Measurements from ENCODE around the gene FNDC1.

The FNDC1 gene

GRCh38 chr6:159312206-159312605 lies 143.0 kb downstream of the FNDC1 start:
- no peak for TF ChIP-seq CTCF (IDR thresholded peaks at IDR 0.05)

GRCh38 chr6:159313018-159313417 lies 143.8 kb downstream of the FNDC1 start:
- TF ChIP-seq CTCF (IDR thresholded peaks at IDR 0.05) = no peak

- TF ChIP-seq CTCF (IDR thresholded peaks at IDR 0.05) = no peak
Measured at GRCh38 chr6:159315562-159315961, 146.4 kb downstream of the FNDC1 start.

- TF ChIP-seq CTCF (IDR thresholded peaks at IDR 0.05) = no peak
Measured at GRCh38 chr6:159317430-159317829, 148.2 kb downstream of the FNDC1 start.

DNA sequence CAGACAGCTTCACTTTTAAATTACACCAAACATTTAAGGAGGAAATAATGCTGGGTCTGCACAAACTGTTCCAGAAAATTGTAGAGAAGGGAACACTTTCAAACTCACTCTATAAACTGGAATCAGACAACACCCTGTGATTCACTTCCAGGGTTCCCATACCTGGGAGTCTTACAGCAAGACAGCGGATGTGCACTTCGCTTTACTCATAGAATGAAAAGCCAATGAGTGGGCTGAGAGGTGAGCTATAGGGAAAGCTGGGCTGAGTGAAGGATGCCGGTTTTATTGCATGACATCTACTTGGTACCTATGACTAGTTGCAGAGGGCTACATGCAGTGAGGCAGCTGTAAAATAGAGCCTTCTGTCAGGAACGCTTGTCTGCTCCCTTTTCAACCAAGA lies 152.1 kb downstream of the FNDC1 start:
- TF ChIP-seq CTCF (IDR thresholded peaks at IDR 0.05) = no peak

All from LNCAP (cell line).